GM20431 (cell line): ENCODE measurements around the gene SIGLEC10.
"Not testable (repeated sequence)": the region's sequence is repeated elsewhere in the genome, so short reads cannot be mapped to it uniquely, and the experiment has no call there.

Experiments
- in situ Hi-C: fragments of 300-500 bp; cut with MseI, MboI; formaldehyde crosslinking; loops from one replicate; pipeline ENCODE4 v1.15.0; 2020; ENCODE audit warnings: low sequenced_read_pairs; ENCODE audit not compliant: unreplicated experiment

SIGLEC10 gene

GRCh38 chr19:51399231-51399630, 18.2 kb downstream of the SIGLEC10 start:
- in situ Hi-C loops = no loop called here

DNA sequence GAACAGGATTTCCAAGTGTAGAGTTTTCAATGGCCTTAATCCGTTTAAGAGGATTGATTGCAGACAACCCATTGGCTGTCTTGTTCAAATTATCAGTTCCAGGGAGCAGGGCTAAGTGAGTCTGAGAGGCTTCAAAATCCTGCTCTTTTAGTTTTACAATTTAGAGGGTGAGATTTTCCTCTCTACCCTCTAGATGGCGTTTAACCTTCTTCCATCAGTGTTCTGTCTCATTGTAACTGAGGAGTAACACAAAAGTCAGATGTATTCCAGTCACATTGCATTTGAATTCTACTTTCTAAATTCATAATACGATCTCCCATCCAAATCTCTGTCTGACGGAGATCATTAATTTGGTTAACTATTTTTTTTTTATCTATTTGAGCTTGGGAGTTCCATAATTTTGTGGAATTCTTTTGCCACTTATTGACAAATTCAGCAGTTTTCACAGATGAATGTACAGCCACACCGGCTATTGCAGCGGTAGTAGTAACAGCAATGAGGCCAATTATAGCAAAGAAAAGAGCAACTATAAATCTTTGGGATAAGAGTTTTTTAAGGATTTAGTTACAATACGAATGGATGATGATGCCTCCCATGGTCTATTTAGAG, 19.2 kb downstream of the SIGLEC10 start:
- in situ Hi-C loops = no loop called here

- in situ Hi-C loops = not testable (repeated sequence)
Observed at GRCh38 chr19:51397453-51397852, 20.0 kb downstream of the SIGLEC10 start.

GRCh38 chr19:51396175-51396574, 21.3 kb downstream of the SIGLEC10 start:
- in situ Hi-C loops = no loop called here

DNA sequence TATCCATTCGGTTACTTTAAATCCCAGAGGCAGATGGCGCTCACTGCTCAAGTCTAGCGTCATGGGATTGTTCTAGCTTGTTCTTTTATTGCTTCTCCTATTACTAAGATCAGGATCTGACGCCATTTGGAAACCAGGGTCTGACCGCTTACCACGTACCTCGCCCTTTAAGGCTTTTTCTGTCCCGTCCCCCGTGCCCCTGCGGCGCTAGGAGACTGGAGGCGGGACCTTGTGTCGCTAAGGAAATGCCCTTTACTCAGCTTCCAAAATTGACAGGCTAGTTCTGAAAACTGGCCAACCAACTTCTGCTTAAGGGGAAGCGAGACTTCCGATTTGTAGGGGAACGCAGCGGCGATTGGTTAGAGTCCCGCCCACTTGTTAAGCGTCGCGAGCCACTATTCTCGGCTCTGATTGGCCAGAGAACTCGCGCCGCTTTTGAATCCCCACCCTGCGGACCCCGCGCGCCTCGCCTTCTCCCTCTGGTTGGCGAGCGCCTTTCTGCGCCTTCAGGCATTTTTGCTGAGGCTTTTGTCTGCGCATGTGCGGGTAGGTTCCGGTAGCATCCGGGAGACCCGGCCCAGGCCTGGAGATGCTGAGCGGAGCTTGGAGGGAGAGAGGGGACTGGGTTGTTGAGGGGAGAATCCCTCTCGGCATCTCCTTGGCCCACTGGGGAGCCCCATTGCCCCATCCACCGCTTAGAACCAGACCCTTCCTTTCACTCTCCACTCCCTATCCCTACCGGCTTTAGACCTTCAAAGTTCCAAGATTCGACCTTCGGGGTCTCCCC, 23.2 kb downstream of the SIGLEC10 start:
- in situ Hi-C loops = no loop called here

DNA sequence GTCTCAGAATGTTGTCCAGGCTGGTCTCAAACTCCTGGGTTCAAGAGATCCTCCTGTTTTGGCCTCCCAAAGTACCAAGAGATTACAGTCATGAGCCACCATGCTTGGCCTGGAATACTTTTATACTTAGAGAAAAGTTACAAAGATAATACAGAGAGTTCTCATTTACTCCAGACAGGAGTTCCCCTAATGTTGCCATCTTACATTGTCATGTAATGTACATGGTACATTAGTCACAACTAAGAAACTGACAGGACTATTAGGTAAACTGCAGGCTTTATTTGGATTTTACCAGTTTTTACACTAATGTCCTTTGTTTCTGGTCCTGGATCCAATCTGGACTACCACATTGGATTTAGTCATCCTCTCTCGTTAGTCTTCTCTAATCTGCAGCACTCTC, 24.7 kb downstream of the SIGLEC10 start:
- in situ Hi-C loops = no loop called here

DNA sequence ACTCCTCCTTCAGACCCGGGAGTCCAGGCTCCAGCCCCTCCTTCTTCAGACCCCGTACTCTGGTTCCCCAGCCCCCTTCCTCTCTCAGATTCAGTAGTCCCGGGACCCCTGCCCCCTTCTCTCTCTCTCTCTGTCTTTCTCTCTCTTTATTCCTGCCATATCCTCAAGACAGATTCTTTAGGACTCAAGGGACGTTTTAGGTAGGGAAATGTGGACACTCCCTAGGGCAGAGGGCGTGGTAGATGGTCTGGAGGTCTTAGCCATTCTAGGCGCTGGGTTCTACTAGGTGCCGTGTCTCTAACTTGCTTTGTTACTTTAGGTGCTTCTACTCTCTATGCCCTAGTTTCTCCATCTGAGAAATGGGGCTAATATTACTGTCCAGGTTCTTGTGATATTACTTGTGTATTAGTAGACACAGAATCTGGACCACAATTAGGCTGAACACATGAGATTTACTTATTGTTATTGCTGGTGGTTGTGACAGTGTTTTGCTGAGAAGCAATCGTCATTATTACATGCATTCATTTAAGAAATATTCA, 26.3 kb downstream of the SIGLEC10 start:
- in situ Hi-C loops = no loop called here

DNA sequence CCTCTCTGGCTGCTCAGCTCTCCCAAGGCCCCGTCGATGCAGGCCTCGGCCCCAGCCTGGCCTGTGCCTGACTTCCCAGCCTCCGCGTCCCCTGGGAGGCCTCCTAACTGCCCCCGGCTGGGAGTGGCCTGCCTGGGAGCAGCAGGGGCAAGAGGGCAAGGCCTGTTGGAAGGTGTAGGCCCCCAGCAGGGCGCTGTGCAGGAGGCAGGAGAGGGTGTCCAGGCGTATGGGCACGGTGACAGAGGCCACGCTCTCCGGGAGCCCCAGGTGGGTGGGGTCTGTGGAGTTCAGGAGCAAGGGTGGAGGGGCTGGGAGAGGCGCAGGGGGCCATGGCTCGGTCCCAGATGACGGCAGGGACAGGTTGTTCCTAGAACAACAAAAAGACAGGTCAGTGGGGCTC, 28.3 kb downstream of the SIGLEC10 start:
- in situ Hi-C loops = no loop called here

DNA sequence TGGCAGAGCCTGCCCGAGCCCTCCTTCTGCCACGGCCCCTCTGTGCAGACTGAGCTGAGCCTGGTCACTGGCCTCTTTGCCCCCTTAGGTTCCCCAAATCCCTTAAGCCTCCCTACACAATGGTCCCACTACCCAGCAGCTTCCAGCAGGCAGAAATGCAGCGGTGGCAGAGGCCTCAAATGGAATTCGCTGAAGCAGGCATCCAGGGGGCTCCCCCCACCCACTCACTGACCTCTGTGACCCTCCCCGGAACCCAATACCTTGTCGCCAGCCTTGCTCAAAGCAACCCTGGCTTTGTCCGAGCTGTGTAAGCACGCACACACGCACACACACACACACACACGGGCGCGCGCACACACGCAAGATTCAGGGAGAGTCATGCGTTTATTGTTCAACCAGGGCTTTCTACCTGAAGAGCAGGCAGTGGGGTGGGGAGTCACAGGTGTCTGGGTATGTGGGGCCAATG, 29.5 kb downstream of the SIGLEC10 start, which contains the start of gene LIM2:
TSS of gene LIM2 (minus strand) at position 51 of the 466 bp plus-strand sequence. CDS start 531 bp downstream, outside the sequence.
- in situ Hi-C loops = no loop called here

GRCh38 chr19:51386882-51387520, 30.4 kb downstream of the SIGLEC10 start:
- in situ Hi-C loops = no loop called here

DNA sequence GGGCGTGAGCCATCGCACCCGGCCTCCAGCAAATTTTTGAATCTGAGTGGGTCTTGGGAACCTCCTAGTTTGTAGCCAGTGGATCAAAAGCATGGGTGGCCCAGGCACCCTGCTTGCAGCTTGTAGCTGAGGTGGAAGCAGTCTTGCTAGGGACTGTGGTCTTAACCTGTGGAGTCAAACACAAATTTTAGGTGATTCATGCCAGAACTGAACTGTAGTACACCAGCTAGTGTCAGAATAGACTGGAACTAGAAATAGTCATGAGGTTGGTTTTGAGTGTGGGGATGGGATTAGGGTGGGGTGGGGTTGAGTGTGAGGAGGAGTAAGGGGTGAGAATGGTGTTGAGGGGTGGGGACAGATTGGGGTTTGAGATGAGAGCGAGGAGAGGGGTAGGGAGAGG, 35.4 kb downstream of the SIGLEC10 start:
- in situ Hi-C loops = no loop called here

- in situ Hi-C loops = no loop called here
Observed at GRCh38 chr19:51380379-51380778, 37.1 kb downstream of the SIGLEC10 start.

DNA sequence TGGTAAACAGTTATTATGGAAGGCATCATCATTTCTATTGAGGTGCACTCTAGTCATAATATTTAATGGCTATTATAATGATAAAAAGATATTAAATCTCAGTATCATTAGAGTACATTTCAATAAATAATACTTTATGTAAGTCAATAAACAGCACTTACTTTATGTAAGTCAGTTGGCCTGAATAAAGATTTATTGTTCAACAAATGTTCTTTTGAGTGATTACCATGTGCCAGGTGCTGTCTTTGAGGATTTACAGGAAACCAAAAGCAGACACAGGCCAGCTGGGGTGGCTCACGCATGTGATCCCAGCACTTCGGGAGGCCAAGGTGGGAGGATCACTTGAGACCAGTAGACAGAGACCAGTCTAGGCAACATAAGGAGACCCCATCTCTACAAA, 40.0 kb downstream of the SIGLEC10 start:
- in situ Hi-C loops = no loop called here

GRCh38 chr19:51375504-51376221, 41.8 kb downstream of the SIGLEC10 start:
- in situ Hi-C loops = no loop called here

- in situ Hi-C loops = no loop called here
Observed at GRCh38 chr19:51372649-51373504, 44.6 kb downstream of the SIGLEC10 start, which contains the start of gene NKG7. Gene NKG7 (minus strand): TSS chr19:51372654. CDS start chr19:51372535, 119 bp downstream.

DNA sequence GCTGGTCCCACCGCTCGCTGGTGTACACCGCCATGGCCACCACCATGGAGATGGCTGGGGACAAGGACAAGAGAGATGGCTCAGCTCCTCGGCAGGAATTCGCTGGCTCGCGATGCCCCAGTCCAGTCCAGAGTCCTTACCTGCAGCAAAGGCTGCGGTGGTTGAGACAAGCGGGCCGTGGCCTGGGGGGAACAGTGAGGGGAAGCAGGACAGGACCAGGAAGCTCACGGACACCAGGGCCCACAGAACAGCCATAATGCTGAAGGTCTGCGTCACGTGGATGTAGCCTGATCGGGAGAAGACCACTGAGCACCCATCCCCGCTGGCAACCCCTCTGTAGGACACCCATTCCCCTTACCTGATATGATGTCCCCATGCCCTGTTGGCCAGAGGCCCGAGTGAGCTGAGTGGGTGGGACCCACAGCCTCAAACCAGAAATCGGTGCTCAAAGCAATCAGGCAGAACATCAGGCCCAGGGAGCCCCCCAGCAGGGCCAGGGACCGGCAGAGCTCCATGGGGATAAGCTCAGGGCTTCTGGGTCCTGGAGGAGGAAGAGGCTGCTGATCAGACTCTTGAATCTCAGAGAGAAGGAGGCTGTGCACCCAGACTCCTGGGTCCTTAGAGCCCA, 45.3 kb downstream of the SIGLEC10 start:
- in situ Hi-C loops = no loop called here

DNA sequence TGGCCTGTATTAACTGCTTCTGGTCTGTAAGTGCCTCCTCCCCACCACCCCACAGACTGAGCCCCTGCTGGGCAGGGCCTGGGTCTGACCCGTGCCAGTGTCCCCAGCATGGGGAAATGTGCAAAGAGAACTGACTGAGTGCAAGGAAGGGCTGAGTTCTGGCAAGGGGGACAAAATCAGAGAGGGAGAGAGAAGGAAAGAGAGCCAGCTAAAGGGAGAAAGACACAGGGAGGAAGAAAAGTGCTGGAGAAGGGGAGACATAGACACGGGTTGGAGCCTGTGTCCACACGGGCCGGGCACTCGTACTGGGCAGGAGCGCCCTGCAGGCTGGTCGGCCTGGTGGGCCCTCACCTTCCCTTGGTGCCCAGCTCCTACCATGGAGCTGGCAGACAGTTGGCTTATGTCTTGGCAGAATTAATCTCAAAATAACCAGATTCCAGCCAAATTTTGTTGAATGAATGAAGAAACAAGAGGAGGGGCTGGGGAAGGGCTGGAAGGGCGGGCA, 46.2 kb downstream of the SIGLEC10 start:
- in situ Hi-C loops = no loop called here

DNA sequence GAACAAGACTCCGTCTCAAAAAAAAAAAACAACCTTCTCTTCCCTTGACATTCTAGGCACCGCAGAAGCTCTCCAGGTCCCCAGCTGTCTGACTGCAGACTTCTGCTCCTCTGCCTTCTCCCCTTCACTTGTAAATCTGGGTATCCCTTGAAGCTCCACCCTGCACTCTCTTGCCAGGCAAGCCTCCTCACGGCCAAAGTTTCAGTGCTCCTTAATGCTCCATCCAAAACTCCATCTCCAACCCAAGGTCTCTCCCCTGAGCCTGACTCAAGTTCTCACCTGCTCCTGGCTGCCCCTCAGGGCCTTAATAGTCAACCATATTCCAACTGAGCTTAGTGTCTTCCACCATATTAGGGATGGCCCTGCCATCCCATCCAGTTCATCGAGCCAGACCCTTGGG, 47.2 kb downstream of the SIGLEC10 start:
- in situ Hi-C loops = no loop called here
